Mesothelial cell of epicardium (in vitro differentiated cells): ENCODE measurements around the gene PDE4DIP. TPM values are rescaled to one million over a fixed set of nuclear protein-coding genes. Genes with fewer than 3 reads are reported as not detected.
"Not testable (repeated sequence)": the region's sequence is repeated elsewhere in the genome, so short reads cannot be mapped to it uniquely, and the experiment has no call there.

Experiments used
- DNase-seq, 2 experiments: peaks; one replicate each; pipeline ENCODE4 v3.0.0; 2021; ENCODE audit warnings: low spot score in 2 of 2; ENCODE audit not compliant: unreplicated experiment in 2 of 2
- H3K27ac Mint-ChIP-seq: 2 replicates; pipeline ENCODE4 v1.8.0; 2021; ENCODE audit warnings: mixed read lengths
- H3K27me3 Mint-ChIP-seq: 2 replicates; pipeline ENCODE4 v1.8.0; 2021; ENCODE audit warnings: low read depth, mixed read lengths
- H3K36me3 Mint-ChIP-seq: 2 replicates; pipeline ENCODE4 v1.8.0; 2021; ENCODE audit warnings: mixed read lengths
- H3K4me1 Mint-ChIP-seq: 2 replicates; pipeline ENCODE4 v1.8.0; 2021; ENCODE audit warnings: mixed read lengths
- H3K4me3 Mint-ChIP-seq: 2 replicates; pipeline ENCODE4 v1.8.0; 2021; ENCODE audit warnings: mild to moderate bottlenecking, moderate library complexity, mixed read lengths
- H3K9me3 Mint-ChIP-seq: 2 replicates; pipeline ENCODE4 v1.8.0; 2021; ENCODE audit warnings: mixed read lengths
- total RNA-seq: library from RNA; stranded (reverse); gene quantifications from 3 replicates; pipeline ENCODE4 v1.2.1, GENCODE V29; 2021

The PDE4DIP gene
- total RNA-seq, 1 donor from 2014 or later: 46.4 TPM

GRCh38 chr1:148996449-148997224 lies 152.4 kb downstream of the PDE4DIP start:
- not testable (repeated sequence) for H3K36me3 Mint-ChIP-seq, H3K27ac Mint-ChIP-seq, DNase-seq, H3K4me3 Mint-ChIP-seq, H3K4me1 Mint-ChIP-seq, H3K9me3 Mint-ChIP-seq, H3K27me3 Mint-ChIP-seq

GRCh38 chr1:148997405-148997804 lies 153.2 kb downstream of the PDE4DIP start:
- H3K27me3 Mint-ChIP-seq, H3K27ac Mint-ChIP-seq, H3K36me3 Mint-ChIP-seq, H3K4me3 Mint-ChIP-seq, DNase-seq, H3K4me1 Mint-ChIP-seq, H3K9me3 Mint-ChIP-seq: not testable (repeated sequence)

- not testable (repeated sequence) for H3K36me3 Mint-ChIP-seq, H3K4me1 Mint-ChIP-seq, DNase-seq, H3K4me3 Mint-ChIP-seq, H3K27me3 Mint-ChIP-seq, H3K27ac Mint-ChIP-seq, H3K9me3 Mint-ChIP-seq
These were observed 158.4 kb downstream of the PDE4DIP start for GRCh38 chr1:149002664-149003063.

- H3K27ac Mint-ChIP-seq, H3K36me3 Mint-ChIP-seq, H3K4me1 Mint-ChIP-seq, H3K9me3 Mint-ChIP-seq, DNase-seq, H3K27me3 Mint-ChIP-seq, H3K4me3 Mint-ChIP-seq: not testable (repeated sequence)
These were observed 164.1 kb downstream of the PDE4DIP start for GRCh38 chr1:149008326-149008725.

GRCh38 chr1:149008769-149009168 lies 164.5 kb downstream of the PDE4DIP start:
- not testable (repeated sequence) for H3K9me3 Mint-ChIP-seq

GRCh38 chr1:149009761-149010160 lies 165.5 kb downstream of the PDE4DIP start:
- DNase-seq, H3K4me3 Mint-ChIP-seq, H3K36me3 Mint-ChIP-seq, H3K9me3 Mint-ChIP-seq, H3K4me1 Mint-ChIP-seq, H3K27me3 Mint-ChIP-seq, H3K27ac Mint-ChIP-seq: not testable (repeated sequence)

More at GRCh38 chr1:149008769-149009168, 164.5 kb downstream of the PDE4DIP start:
- H3K4me3 Mint-ChIP-seq, DNase-seq, H3K4me1 Mint-ChIP-seq, H3K27ac Mint-ChIP-seq, H3K27me3 Mint-ChIP-seq, H3K36me3 Mint-ChIP-seq: not testable (repeated sequence)

- not testable (repeated sequence) for H3K4me1 Mint-ChIP-seq, DNase-seq, H3K36me3 Mint-ChIP-seq, H3K27ac Mint-ChIP-seq, H3K9me3 Mint-ChIP-seq, H3K27me3 Mint-ChIP-seq, H3K4me3 Mint-ChIP-seq
These were observed 168.4 kb downstream of the PDE4DIP start for GRCh38 chr1:149012599-149012998.

- H3K9me3 Mint-ChIP-seq, DNase-seq, H3K27ac Mint-ChIP-seq, H3K4me1 Mint-ChIP-seq, H3K4me3 Mint-ChIP-seq, H3K27me3 Mint-ChIP-seq, H3K36me3 Mint-ChIP-seq: not testable (repeated sequence)
These were observed 169.3 kb downstream of the PDE4DIP start for GRCh38 chr1:149013513-149013912.

- not testable (repeated sequence) for DNase-seq, H3K27ac Mint-ChIP-seq, H3K4me3 Mint-ChIP-seq, H3K27me3 Mint-ChIP-seq, H3K36me3 Mint-ChIP-seq, H3K4me1 Mint-ChIP-seq, H3K9me3 Mint-ChIP-seq
These were observed 171.3 kb downstream of the PDE4DIP start for GRCh38 chr1:149015522-149015921.

GRCh38 chr1:149016626-149017025 lies 172.4 kb downstream of the PDE4DIP start:
- H3K4me1 Mint-ChIP-seq, H3K9me3 Mint-ChIP-seq, H3K27me3 Mint-ChIP-seq, H3K36me3 Mint-ChIP-seq, H3K4me3 Mint-ChIP-seq, DNase-seq, H3K27ac Mint-ChIP-seq: not testable (repeated sequence)

- not testable (repeated sequence) for DNase-seq, H3K36me3 Mint-ChIP-seq, H3K4me1 Mint-ChIP-seq, H3K9me3 Mint-ChIP-seq, H3K4me3 Mint-ChIP-seq, H3K27me3 Mint-ChIP-seq, H3K27ac Mint-ChIP-seq
These were observed 174.3 kb downstream of the PDE4DIP start for GRCh38 chr1:149018577-149018976.

GRCh38 chr1:149024327-149024726 lies 180.1 kb downstream of the PDE4DIP start:
- H3K9me3 Mint-ChIP-seq, H3K4me3 Mint-ChIP-seq, H3K27ac Mint-ChIP-seq, DNase-seq, H3K27me3 Mint-ChIP-seq, H3K36me3 Mint-ChIP-seq, H3K4me1 Mint-ChIP-seq: not testable (repeated sequence)

- H3K36me3 Mint-ChIP-seq, H3K4me1 Mint-ChIP-seq, H3K27ac Mint-ChIP-seq, DNase-seq, H3K4me3 Mint-ChIP-seq, H3K9me3 Mint-ChIP-seq, H3K27me3 Mint-ChIP-seq: not testable (repeated sequence)
These were observed 189.7 kb downstream of the PDE4DIP start for GRCh38 chr1:149033916-149034315.

- H3K27ac Mint-ChIP-seq, H3K4me1 Mint-ChIP-seq, DNase-seq, H3K36me3 Mint-ChIP-seq, H3K27me3 Mint-ChIP-seq, H3K9me3 Mint-ChIP-seq, H3K4me3 Mint-ChIP-seq: not testable (repeated sequence)
These were observed 198.8 kb downstream of the PDE4DIP start for GRCh38 chr1:149043056-149043455.

GRCh38 chr1:149064611-149065010 lies 220.4 kb downstream of the PDE4DIP start:
- not testable (repeated sequence) for H3K4me3 Mint-ChIP-seq, H3K9me3 Mint-ChIP-seq, H3K4me1 Mint-ChIP-seq, DNase-seq, H3K27me3 Mint-ChIP-seq, H3K27ac Mint-ChIP-seq
- H3K36me3 Mint-ChIP-seq: peaks cover 19% of the 10 kb centered on the region
